IMR-90 (cell line): ENCODE results near the gene RAD51D. TPM values are rescaled to one million over a fixed set of nuclear protein-coding genes. Genes with fewer than 3 reads are reported as not detected.

Experiments
- ATAC-seq: fragments of 200-7000 bp; cut with Tn5 transposase; 2 replicates; pipeline ENCODE4 v1.9.1; 2020; ENCODE audit warnings: low read depth, mild to moderate bottlenecking, moderate library complexity
- BruUV-seq: library from RNA; stranded (reverse); fragments of 400-500 nt; replicated peaks from 2 replicates; lab custom pipeline; 2021; lab: Mats Ljungman, UMichigan
- CTCF ChIA-PET: fragments of 300-600 bp; formaldehyde crosslinking; extraction: SDS; loops from one replicate; lab custom pipeline; 2021; ENCODE audit warnings: antibody characterized with exemption; lab: Yijun Ruan, JAX
- POLR2A ChIA-PET: fragments of 300-600 bp; sonication (Branson Sonifier 250); formaldehyde crosslinking; loops from one replicate; lab custom pipeline; 2022; ENCODE audit warnings: antibody characterized with exemption; ENCODE audit not compliant: unreplicated experiment; lab: Charles Lee
- DNase-seq: peaks from one replicate; pipeline ENCODE4 v3.0.0; 2013
- H2AFZ ChIP-seq: replicated peaks from 2 replicates; pipeline ENCODE3; 2013; ENCODE audit warnings: low read length, mild to moderate bottlenecking; ENCODE audit not compliant: poor library complexity
- H2AK5ac ChIP-seq: 2 replicates; pipeline ENCODE4 v1.6.1; 2013; ENCODE audit warnings: low read depth, low read length, inconsistent platforms
- H2AK9ac ChIP-seq: replicated peaks from 2 replicates; pipeline ENCODE3; 2013; ENCODE audit warnings: mild to moderate bottlenecking, low read depth, low read length, moderate library complexity; ENCODE audit not compliant: poor library complexity
- H2BK120ac ChIP-seq: 2 replicates; pipeline ENCODE4 v1.6.1; 2013; ENCODE audit warnings: low read depth, low read length, inconsistent platforms
- H2BK15ac ChIP-seq: 3 replicates; pipeline ENCODE4 v1.6.1; 2013; ENCODE audit warnings: low read depth, low read length, inconsistent platforms
- H2BK20ac ChIP-seq: 2 replicates; pipeline ENCODE4 v1.6.1; 2013; ENCODE audit warnings: low read depth, mild to moderate bottlenecking, inconsistent platforms, low read length, moderate library complexity
- H2BK5ac ChIP-seq: 2 replicates; pipeline ENCODE4 v1.6.1; 2013; ENCODE audit warnings: mild to moderate bottlenecking, low read depth, low read length, inconsistent platforms; ENCODE audit not compliant: poor library complexity, severe bottlenecking
- H3K14ac ChIP-seq: replicated peaks from 2 replicates; pipeline ENCODE4 v1.6.1; 2013; ENCODE audit warnings: low read depth, low read length, inconsistent platforms
- H3K18ac ChIP-seq: 2 replicates; pipeline ENCODE4 v1.6.1; 2013; ENCODE audit warnings: low read depth, low read length, control low read depth
- H3K23ac ChIP-seq: 2 replicates; pipeline ENCODE4 v1.6.1; 2013; ENCODE audit warnings: low read depth, low read length, inconsistent platforms
- H3K27ac ChIP-seq: 2 replicates; pipeline ENCODE4 v1.5.1; 2013; ENCODE audit warnings: mild to moderate bottlenecking, control low read depth, low read length; ENCODE audit not compliant: insufficient read depth
- H3K27me3 ChIP-seq: 2 replicates; pipeline ENCODE4 v1.6.1; 2013; ENCODE audit warnings: low read length; ENCODE audit not compliant: control insufficient read depth, insufficient read depth
- H3K36me3 ChIP-seq: 2 replicates; pipeline ENCODE4 v1.6.1; 2013; ENCODE audit warnings: low read length, mixed read lengths; ENCODE audit not compliant: control insufficient read depth, insufficient read depth
- H3K4ac ChIP-seq: 2 replicates; pipeline ENCODE4 v1.6.1; 2013; ENCODE audit warnings: low read depth, low read length, inconsistent platforms
- H3K4me1 ChIP-seq: 2 replicates; pipeline ENCODE4 v1.6.1; 2013; ENCODE audit warnings: low read length, mixed read lengths; ENCODE audit not compliant: control insufficient read depth, insufficient read depth
- H3K4me2 ChIP-seq: 2 replicates; pipeline ENCODE4 v1.6.1; 2013; ENCODE audit warnings: low read depth, mild to moderate bottlenecking, control low read depth, low read length, moderate library complexity
- H3K4me3 ChIP-seq: 2 replicates; pipeline ENCODE4 v1.5.1; 2013; ENCODE audit warnings: low read depth, mild to moderate bottlenecking, control low read depth, low read length, moderate library complexity; ENCODE audit not compliant: insufficient read depth
- H3K56ac ChIP-seq: 2 replicates; pipeline ENCODE4 v1.6.1; 2013; ENCODE audit warnings: low read length, inconsistent platforms; ENCODE audit not compliant: insufficient read depth; ENCODE audit errors: extremely low read depth
- H3K79me1 ChIP-seq, 2 experiments: 2 replicates each; pipeline ENCODE4 v1.6.1; 2013; ENCODE audit warnings: low read length in 2 of 2, inconsistent platforms in 1 of 2, low read depth in 1 of 2
- H3K9ac ChIP-seq: 2 replicates; pipeline ENCODE4 v1.6.1; 2013; ENCODE audit warnings: low read depth, low read length, control low read depth
- H3K9me1 ChIP-seq: 2 replicates; pipeline ENCODE4 v1.6.1; 2013; ENCODE audit warnings: low read length, inconsistent platforms; ENCODE audit not compliant: insufficient read depth
- H3K9me3 ChIP-seq: 2 replicates; pipeline ENCODE4 v1.6.1; 2013; ENCODE audit warnings: low read length; ENCODE audit not compliant: control insufficient read depth, insufficient read depth
- H4K20me1 ChIP-seq: 2 replicates; pipeline ENCODE4 v1.6.1; 2013; ENCODE audit warnings: low read length, inconsistent platforms; ENCODE audit not compliant: insufficient read depth
- H4K5ac ChIP-seq: 2 replicates; pipeline ENCODE4 v1.6.1; 2013; ENCODE audit warnings: mild to moderate bottlenecking, low read depth, low read length, control low read depth
- H4K8ac ChIP-seq, 2 experiments: 2 replicates each; pipeline ENCODE4 v1.6.1; 2013; ENCODE audit warnings: low read depth in 2 of 2, low read length in 2 of 2, control low read depth in 1 of 2, inconsistent platforms in 1 of 2
- H4K91ac ChIP-seq: 2 replicates; pipeline ENCODE4 v1.6.1; 2013; ENCODE audit warnings: low read depth, low read length, inconsistent platforms; ENCODE audit not compliant: insufficient read depth
- BHLHE40 ChIP-seq: fragments of 150-350 bp; IDR thresholded peaks from 2 replicates; pipeline ENCODE4 v1.6.1; 2016; ENCODE audit warnings: mild to moderate bottlenecking, low read depth, low read length
- CEBPB ChIP-seq: IDR thresholded peaks from 2 replicates; pipeline ENCODE4 v1.6.1; 2012; ENCODE audit warnings: low read depth, low read length, improper control_type of control experiment
- CHD1 ChIP-seq: IDR thresholded peaks from 2 replicates; pipeline ENCODE4 v1.6.1; 2012; ENCODE audit warnings: low read depth, low read length, improper control_type of control experiment
- FOS ChIP-seq: fragments of 150-350 bp; IDR thresholded peaks from 2 replicates; pipeline ENCODE4 v1.6.1; 2016; ENCODE audit warnings: low read depth, low read length
- MAFK ChIP-seq: IDR thresholded peaks from 2 replicates; pipeline ENCODE4 v1.6.1; 2012; ENCODE audit warnings: low read depth, low read length, improper control_type of control experiment
- MAZ ChIP-seq: IDR thresholded peaks from 2 replicates; pipeline ENCODE4 v1.6.1; 2012; ENCODE audit warnings: low read depth, mild to moderate bottlenecking, low read length, improper control_type of control experiment, moderate library complexity, borderline replicate concordance
- MXI1 ChIP-seq: IDR thresholded peaks from 2 replicates; pipeline ENCODE4 v1.6.1; 2012; ENCODE audit warnings: low read depth, mild to moderate bottlenecking, low read length, moderate library complexity, borderline replicate concordance
- NFE2L2 ChIP-seq: fragments of 150-350 bp; IDR thresholded peaks from 2 replicates; pipeline ENCODE4 v1.6.1; 2016; ENCODE audit warnings: low read depth, mild to moderate bottlenecking, low read length
- POLR2A ChIP-seq: IDR thresholded peaks from 2 replicates; pipeline ENCODE4 v1.6.1; 2012; ENCODE audit warnings: mild to moderate bottlenecking, low read depth, low read length
- RAD21 ChIP-seq: IDR thresholded peaks from 2 replicates; pipeline ENCODE4 v1.6.1; 2012; ENCODE audit warnings: low read length, improper control_type of control experiment
- RCOR1 ChIP-seq: IDR thresholded peaks from 2 replicates; pipeline ENCODE4 v1.6.1; 2012; ENCODE audit warnings: mild to moderate bottlenecking, low read length, improper control_type of control experiment; ENCODE audit not compliant: insufficient replicate concordance
- RFX5 ChIP-seq: IDR thresholded peaks from 2 replicates; pipeline ENCODE4 v1.8.0; 2012; ENCODE audit warnings: low read depth, mild to moderate bottlenecking, low read length, moderate library complexity
- SMC3 ChIP-seq: fragments of 150-350 bp; IDR thresholded peaks from 2 replicates; pipeline ENCODE4 v1.6.1; 2016; ENCODE audit warnings: low read depth, mild to moderate bottlenecking, antibody characterized with exemption, low read length, moderate library complexity
- WGBS, 2 experiments: methylation state at CpG; one replicate each; pipeline versions ENCODE4 v1.1.5 to v1.1.7; 2013; ENCODE audit warnings: missing lambda C conversion rate in 2 of 2; ENCODE audit not compliant: insufficient read length in 1 of 2; ENCODE audit errors: extremely low coverage in 2 of 2; 5-methylcytosine and 5-hydroxymethylcytosine counted together
- dilution Hi-C: fragments of 300-500 bp; cut with HindIII; formaldehyde crosslinking; loops from one replicate; pipeline ENCODE4 v1.14.3; 2018; ENCODE audit warnings: low sequenced_read_pairs; ENCODE audit not compliant: unreplicated experiment
- in situ Hi-C: fragments of 300-500 bp; cut with MboI; formaldehyde crosslinking; loops from 3 replicates; pipeline ENCODE4 v1.14.3; 2019; ENCODE audit warnings: low sequenced_read_pairs, inconsistent platforms, mixed read lengths
- intact Hi-C: fragments of 100-400 bp; cut with micrococcal nuclease; formaldehyde crosslinking; loops from 2 replicates; pipeline ENCODE4 v1.10.0; 2022
- polyA plus RNA-seq, 3 experiments: library from polyadenylated mRNA; depleted of rRNA; stranded (reverse); fragments of >200 nt; gene quantifications; 2 replicates each; pipeline ENCODE4 v1.2.3, GENCODE V29; 2012; ENCODE audit warnings: low replicate concordance in 1 of 3
- total RNA-seq: library from RNA; depleted of rRNA; stranded (reverse); fragments of >200 nt; gene quantifications from 2 replicates; pipeline ENCODE4 v1.2.3, GENCODE V29; 2012
- TF ChIP-seq, protein P1 (sequence below): fragments of 150-350 bp; IDR thresholded peaks from 2 replicates; pipeline ENCODE4 v1.6.1; 2017; ENCODE audit warnings: mild to moderate bottlenecking, antibody characterized with exemption, low read length, low read depth
- TF ChIP-seq, protein P2 (sequence below): conservative IDR thresholded peaks from 2 replicates; pipeline ENCODE4 v1.5.1; 2012; ENCODE audit warnings: mild to moderate bottlenecking, low read depth, low read length, improper control_type of control experiment

Gene RAD51D
- total and polyA plus RNA-seq, 2 of the 4 experiments (the other 2 are of a cell fraction): 10.8 to 12.7 TPM

DNA sequence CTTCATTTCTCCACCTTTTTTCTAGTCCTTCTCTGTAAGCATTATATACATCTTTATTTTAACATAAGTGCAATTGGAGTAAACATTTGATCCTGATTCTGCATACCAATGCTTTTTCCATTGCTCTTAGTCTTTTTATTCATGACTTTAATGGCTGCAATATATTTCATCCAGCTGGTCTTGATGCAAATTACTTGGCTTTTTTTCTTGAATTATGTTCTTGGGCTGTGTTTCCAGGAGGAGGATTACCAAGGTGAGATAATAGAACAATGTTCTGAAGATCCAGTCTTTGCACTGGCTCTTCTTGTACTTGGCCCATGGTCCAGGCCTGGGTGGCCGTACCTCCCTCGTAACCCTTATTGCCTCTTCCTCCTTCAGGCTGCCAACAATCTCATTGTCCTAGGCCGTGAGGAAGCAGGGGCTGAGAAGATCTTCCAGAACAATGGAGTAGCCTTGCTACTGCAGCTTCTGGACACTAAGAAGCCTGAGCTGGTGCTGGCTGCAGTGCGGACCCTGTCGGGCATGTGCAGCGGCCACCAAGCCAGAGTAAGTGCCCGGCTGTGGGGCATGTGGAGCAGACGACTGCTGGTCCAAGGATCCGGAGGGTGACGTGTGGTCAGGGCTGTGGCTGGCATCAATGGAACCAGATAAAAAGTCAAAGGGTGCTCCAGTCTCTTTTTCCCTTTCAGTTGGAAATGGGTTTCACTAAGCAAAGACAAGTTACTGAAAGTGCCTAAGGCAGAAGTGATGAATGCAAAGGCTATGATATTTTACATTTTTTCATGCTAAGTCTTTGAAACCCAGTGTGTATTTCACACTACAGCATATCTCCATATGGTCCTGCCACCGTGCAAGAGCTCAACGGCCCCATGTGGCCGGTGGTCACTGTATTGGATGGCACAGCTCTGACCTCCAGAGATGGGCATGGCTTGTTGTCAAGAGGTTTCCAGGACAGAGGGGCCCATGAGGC lies 34.8 kb upstream of the RAD51D start:
- Histone ChIP-seq H3K9ac (no peak overlapping the region), H3K27me3 (peaks cover 17% of the 10 kb centered on the region), H2BK15ac (no peak overlapping the region), H2AFZ (no peak overlapping the region), H3K14ac (no peak overlapping the region), H3K23ac (no peak overlapping the region), H3K56ac (no peak overlapping the region), H4K20me1 (no peaks in the 10 kb centered on the region), H3K4me3 (no peak overlapping the region), H3K4ac (no peak overlapping the region), H2BK5ac (no peak overlapping the region), H3K9me3 (no peaks in the 10 kb centered on the region), H2AK5ac (no peak overlapping the region), H2BK20ac (no peak overlapping the region), H3K4me2 (no peak overlapping the region), H3K18ac (no peak overlapping the region), H3K36me3 (no peaks in the 10 kb centered on the region), H3K9me1 (peaks cover 2% of the 10 kb centered on the region; the same call in 1 of the 2 replicates), H4K5ac (no peak overlapping the region), H4K8ac (no peak overlapping the region), H2AK9ac (no peak overlapping the region), H3K4me1 (no peaks in the 10 kb centered on the region), H4K91ac (no peak overlapping the region), H3K27ac (no peak overlapping the region), H3K79me1 (no peaks in the 10 kb centered on the region), H2BK120ac (no peak overlapping the region)
- intact Hi-C loops: no loop called here
- in situ Hi-C loops: no loop called here
- 90% methylated on average over 2 of the region's 13 CpGs; no CpG with 5 or more reads in 1 of the 2 experiments for WGBS, 2 experiments
- BruUV-seq: no TSS peak
- ATAC-seq (no peak), DNase-seq (no peak)
- POLR2A ChIA-PET: no interaction called here
- dilution Hi-C loops: no loop called here
- CTCF ChIA-PET: no interaction called here
- TF ChIP-seq, protein P1, sequence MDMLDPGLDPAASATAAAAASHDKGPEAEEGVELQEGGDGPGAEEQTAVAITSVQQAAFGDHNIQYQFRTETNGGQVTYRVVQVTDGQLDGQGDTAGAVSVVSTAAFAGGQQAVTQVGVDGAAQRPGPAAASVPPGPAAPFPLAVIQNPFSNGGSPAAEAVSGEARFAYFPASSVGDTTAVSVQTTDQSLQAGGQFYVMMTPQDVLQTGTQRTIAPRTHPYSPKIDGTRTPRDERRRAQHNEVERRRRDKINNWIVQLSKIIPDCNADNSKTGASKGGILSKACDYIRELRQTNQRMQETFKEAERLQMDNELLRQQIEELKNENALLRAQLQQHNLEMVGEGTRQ: no peak
- TF ChIP-seq RAD21: no peak
- TF ChIP-seq FOS: no peak
- TF ChIP-seq POLR2A: no peak
- no peak for TF ChIP-seq NFE2L2
- TF ChIP-seq RCOR1: no peak
- no peak for TF ChIP-seq CEBPB
- no peak for TF ChIP-seq MXI1
- TF ChIP-seq CHD1: no peak
- no peak for TF ChIP-seq MAFK
- TF ChIP-seq MAZ: no peak
- TF ChIP-seq, protein P2, sequence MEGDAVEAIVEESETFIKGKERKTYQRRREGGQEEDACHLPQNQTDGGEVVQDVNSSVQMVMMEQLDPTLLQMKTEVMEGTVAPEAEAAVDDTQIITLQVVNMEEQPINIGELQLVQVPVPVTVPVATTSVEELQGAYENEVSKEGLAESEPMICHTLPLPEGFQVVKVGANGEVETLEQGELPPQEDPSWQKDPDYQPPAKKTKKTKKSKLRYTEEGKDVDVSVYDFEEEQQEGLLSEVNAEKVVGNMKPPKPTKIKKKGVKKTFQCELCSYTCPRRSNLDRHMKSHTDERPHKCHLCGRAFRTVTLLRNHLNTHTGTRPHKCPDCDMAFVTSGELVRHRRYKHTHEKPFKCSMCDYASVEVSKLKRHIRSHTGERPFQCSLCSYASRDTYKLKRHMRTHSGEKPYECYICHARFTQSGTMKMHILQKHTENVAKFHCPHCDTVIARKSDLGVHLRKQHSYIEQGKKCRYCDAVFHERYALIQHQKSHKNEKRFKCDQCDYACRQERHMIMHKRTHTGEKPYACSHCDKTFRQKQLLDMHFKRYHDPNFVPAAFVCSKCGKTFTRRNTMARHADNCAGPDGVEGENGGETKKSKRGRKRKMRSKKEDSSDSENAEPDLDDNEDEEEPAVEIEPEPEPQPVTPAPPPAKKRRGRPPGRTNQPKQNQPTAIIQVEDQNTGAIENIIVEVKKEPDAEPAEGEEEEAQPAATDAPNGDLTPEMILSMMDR: no peak
- TF ChIP-seq SMC3: no peak
- no peak for TF ChIP-seq BHLHE40
- TF ChIP-seq RFX5: no peak
